Stimulated activated CD4-positive, alpha-beta T cell treated with anti-CD3 and anti-CD28 coated beads, Interleukin-4, amount 100 ng/mL, for 4 hours (primary cell): ENCODE results near the gene SACM1L.

Experiments
- DNase-seq, 2 experiments: peaks; one replicate each; pipeline ENCODE4 v3.0.0-alpha.2; 2020

The SACM1L gene

GRCh38 chr3:45773072-45773471 is 83.9 kb downstream of the SACM1L start:
- DNase-seq = no peak

GRCh38 chr3:45773714-45774449 is 84.7 kb downstream of the SACM1L start:
- no peak for DNase-seq

- no peak for DNase-seq
Observed at GRCh38 chr3:45774581-45775521, 85.7 kb downstream of the SACM1L start.

GRCh38 chr3:45775571-45776300 is 86.5 kb downstream of the SACM1L start:
- DNase-seq = no peak

- DNase-seq = no peak
Observed at GRCh38 chr3:45776301-45776595, 87.1 kb downstream of the SACM1L start.

- no peak for DNase-seq
Observed at GRCh38 chr3:45776611-45777010, 87.4 kb downstream of the SACM1L start.

GRCh38 chr3:45777111-45777745 is 88.0 kb downstream of the SACM1L start:
- DNase-seq = no peak

GRCh38 chr3:45777746-45778386 is 88.7 kb downstream of the SACM1L start:
- DNase-seq = no peak

- DNase-seq = no peak
Observed at GRCh38 chr3:45778761-45779201, 89.6 kb downstream of the SACM1L start.

GRCh38 chr3:45779746-45780735 is 90.8 kb downstream of the SACM1L start:
- no peak for DNase-seq

- DNase-seq = no peak
Observed at GRCh38 chr3:45781271-45781670, 92.1 kb downstream of the SACM1L start.

- DNase-seq = no peak
Observed at GRCh38 chr3:45781841-45782240, 92.6 kb downstream of the SACM1L start.

GRCh38 chr3:45782381-45782780 is 93.2 kb downstream of the SACM1L start:
- DNase-seq = no peak

GRCh38 chr3:45783667-45784066 is 94.5 kb downstream of the SACM1L start:
- no peak for DNase-seq

GRCh38 chr3:45785605-45786150 is 96.5 kb downstream of the SACM1L start:
- no peak for DNase-seq

- no peak for DNase-seq
Observed at GRCh38 chr3:45786801-45787495, 97.8 kb downstream of the SACM1L start.

GRCh38 chr3:45787551-45787950 is 98.4 kb downstream of the SACM1L start:
- DNase-seq = no peak

- DNase-seq = no peak
Observed at GRCh38 chr3:45789235-45789812, 100.1 kb downstream of the SACM1L start.

- no peak for DNase-seq
Observed at GRCh38 chr3:45790596-45790995, 101.4 kb downstream of the SACM1L start.

GRCh38 chr3:45792036-45792435 is 102.8 kb downstream of the SACM1L start:
- no peak for DNase-seq
